GM18867 (cell line): Measurements from ENCODE around the gene FBXO21.
"Not testable (repeated sequence)": the region's sequence is repeated elsewhere in the genome, so short reads cannot be mapped to it uniquely, and the experiment has no call there.

ENCODE experiments used
- ATAC-seq: cut with Tn5 transposase; IDR thresholded peaks from one replicate; pipeline ENCODE4 v1.9.1; 2021; ENCODE audit warnings: mild to moderate bottlenecking, moderate library complexity; ENCODE audit not compliant: unreplicated experiment

FBXO21 gene

DNA sequence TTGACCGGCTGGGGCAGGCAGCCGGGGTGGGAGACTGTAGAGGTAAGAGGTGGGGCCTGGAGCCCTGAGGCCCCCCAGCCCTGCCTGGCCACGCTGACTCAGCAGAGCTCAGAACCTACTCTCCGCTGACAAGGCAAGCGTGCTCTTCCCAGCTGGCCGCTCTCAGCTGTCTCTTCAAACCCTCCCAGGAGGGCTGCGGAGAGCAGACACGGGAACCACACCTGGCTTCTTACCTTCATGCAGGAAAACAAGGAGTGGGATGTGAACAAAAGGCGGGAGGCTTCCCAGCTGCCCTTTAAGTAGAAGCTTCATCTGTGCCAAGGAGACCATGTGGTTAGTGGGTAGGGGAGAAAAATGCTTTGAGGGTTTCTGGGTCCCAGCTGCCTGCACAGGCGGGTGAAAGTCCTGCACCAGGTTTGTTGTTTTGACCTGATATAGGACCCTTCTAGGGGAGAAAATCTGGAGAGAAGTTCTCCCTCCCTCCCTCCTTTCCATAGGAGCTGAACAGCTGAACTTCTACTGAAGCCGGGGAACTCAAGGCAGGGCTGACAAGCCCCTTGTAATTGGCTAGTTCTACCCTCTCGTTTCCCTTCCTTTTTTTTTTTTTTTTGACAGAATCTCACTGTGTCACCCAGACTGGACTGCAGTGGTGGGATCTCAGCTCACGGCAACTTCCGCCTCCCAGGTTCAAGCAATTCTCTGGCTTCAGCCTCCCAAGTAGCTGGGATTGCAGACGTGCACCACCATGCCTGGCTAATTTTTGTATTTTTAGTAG, 78.3 kb downstream of the FBXO21 start:
- ATAC-seq, result no peak

DNA sequence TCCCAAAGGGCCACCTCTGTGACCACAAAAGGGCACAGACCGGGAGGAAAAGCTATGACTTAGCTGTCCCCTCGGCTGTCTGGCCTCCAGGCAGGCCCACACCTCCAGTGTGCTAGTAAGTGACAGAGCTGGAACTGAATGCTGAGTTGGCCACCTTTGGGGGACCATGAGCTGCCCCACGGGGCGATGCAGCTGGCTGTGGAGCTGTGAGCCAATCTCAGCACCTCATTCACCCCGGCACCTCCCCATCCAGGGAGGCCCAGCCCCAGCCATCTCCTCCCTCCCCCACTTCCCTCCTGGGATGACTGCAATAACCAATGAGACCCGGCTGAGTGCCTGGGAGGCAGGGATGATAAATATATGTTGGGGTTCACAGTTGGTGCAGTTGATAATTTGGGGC, 78.9 kb downstream of the FBXO21 start:
- ATAC-seq, result no peak

DNA sequence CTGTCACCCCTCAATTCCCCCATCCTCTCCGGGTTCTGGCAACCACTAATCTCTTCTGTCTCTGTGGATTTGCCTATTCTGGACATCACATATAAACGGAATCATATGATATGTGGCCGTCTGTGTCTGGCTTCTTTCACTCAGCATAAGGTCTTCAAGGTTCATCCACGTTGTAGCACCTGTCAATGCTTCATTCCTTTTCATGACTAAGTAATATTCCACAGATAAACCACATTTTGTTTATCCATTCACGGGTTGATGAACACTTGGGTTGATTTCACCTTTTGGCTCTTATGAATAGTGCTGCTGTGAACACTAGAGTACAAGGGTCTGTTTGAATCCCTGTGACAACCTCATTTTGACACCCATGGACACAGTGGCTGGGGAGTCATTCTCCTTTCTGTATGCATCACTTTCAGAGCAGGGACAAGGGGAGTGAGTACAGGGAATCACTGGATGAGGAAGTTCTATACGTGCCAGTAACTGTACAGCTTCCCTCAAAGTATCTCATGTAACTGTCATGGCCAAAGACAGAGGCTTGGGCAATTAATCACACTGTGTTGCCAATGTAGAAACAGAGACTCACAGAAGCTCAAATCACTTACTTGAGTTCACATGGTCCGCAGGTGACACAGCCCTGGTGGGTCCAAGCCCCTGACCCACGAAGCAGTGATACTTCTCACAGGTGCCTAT, 80.2 kb downstream of the FBXO21 start:
- ATAC-seq, result no peak

DNA sequence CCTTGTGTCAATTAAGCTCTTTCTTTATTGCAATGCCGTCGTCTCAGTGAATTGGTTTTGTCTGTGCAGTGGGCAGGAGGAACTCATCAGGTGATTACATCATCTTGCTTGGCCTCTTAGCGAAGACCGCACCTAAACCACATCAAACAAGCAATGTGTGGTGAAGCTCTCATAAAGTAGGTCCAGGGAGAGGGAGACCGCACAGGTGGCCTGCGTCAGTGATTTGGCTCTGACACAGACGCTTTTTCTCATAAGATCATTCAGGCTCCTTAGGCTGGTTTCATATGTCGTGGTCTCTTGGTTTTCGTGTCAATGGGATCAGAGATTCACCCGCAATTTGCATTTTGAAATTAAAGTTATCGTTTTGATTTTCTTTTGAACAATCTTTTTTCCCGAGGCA, 84.4 kb downstream of the FBXO21 start:
- ATAC-seq, result no peak

DNA sequence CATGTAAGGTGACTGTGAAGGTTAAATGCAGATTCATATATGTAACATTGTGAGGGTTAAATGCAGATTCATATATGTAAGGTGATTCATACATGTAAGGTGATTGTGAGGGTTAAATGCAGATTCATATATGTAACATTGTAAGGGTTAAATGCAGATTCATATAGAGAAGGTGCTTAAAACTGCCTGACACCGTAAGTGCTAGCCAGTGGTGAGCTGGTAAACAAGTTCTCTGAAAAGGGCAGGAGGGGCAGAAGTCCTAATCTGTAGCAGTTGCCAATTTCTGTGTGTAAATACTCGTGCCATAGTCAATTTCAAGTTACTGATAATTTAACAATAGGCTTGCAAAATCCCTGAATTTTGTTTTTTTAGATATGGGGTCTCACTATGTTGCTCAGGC, 86.3 kb downstream of the FBXO21 start:
- ATAC-seq, result not testable (repeated sequence)

DNA sequence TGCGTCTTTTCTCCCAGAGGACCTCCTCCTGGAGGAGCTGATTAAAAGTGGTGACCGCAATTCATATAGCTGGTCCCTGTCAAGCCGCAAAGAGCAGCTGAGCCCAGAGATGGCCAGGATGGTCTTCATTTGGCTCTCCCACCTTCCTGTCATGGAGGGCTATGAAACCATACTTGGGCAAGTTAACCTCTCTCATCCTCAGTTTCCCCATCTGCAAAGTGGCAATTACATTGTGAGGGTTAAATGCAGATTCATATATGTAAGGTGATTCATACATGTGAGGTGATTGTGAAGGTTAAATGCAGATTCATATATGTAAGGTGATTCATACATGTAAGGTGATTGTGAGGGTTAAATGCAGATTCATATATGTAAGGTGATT, 87.5 kb downstream of the FBXO21 start:
- no peak for ATAC-seq

DNA sequence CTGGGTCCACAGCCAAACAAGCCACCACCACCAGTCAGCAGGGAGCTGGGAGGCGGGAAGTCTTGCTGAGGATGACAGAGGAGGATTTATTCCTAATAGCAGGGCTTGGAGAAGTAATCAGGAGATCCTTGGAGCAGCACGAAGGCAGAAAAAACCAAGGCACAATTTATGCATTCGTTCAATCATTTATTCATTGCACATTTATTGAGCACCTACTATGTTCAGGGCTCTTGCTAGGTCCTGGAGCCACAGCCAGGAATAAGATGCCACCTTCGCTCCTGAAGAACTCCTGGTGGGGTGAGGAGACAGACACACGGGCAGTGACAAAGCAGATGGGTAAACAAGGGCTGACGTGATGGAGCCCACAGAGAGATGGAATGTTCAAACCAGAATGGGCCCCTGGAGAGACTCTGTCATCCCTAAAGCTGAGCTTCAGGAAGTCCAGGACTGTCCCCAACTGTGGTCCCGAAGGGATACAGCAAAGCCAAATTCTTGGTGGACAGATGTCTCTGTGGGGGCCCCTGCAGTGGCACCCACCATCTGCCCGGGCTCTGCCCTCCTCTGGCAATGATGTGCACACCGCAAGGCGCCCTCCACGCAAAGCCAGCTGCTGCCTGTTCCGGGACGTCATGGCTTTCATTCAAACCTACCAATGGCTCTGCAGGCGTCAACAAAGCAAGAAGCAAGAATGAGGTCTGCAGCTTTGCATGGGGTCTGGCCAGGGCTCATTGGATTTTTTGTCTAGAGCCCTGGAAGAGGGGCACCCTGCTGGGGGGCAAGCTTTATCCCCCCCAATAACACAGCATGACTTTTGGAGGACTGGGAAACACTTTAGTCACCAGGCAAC, 88.1 kb downstream of the FBXO21 start:
- no peak for ATAC-seq

DNA sequence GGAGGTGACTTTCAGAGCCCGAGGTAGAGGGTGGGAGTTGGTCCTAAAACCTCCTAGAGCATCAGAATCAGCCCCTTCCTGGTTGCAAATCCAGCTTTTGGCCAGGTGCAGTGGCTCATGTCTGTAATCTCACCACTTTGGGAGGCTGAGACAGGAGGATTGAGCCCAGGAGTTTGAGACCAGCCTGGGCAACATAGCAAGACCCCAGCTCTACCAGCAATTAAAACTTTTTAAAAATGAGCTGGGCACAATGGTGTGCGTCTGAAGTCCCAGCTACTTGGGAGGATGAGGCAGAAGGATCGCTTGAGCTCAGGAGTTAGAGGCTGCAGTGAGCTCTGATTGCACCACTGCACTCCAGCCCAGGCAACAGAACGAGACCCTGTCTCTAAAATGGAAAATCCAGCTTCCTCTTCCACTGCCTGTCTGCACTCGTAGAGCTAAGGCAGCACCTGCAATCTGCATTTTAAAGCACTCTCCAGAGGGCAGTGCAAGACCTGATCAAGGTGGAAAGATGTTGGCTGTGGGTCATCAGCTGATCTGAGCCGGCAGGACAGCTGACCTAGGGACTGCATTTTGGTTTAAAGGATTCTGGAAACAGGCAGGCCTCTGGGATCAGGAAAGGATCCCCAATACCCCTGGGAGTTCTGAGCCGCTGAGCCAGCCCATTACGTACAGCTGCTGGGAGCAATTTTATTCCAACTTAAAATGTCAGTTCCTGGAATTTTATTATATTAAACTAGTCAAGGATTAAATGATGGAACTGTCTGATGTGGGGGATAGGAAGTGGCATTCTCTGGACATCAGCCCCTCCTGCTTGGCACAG, 89.2 kb downstream of the FBXO21 start:
- no peak for ATAC-seq

DNA sequence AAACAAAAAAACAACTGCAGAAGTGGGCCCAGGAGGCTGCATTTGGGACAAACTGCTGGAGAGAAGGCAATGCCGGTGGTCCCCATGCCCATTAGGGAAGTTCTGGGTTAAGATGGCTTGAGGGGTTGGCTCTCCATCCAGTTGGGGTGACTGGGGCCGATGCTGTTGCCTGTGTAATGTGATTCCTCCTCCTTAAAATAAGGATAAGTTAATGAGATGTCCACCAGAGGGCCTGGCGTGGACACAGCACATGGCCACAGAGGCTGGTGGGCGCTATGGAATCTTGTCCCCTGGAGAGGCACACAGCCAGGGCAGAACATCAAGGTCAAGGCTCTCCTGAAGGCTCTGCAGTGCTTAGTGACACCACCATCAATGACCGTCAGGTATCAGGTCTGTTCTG, 90.0 kb downstream of the FBXO21 start:
- no peak for ATAC-seq

DNA sequence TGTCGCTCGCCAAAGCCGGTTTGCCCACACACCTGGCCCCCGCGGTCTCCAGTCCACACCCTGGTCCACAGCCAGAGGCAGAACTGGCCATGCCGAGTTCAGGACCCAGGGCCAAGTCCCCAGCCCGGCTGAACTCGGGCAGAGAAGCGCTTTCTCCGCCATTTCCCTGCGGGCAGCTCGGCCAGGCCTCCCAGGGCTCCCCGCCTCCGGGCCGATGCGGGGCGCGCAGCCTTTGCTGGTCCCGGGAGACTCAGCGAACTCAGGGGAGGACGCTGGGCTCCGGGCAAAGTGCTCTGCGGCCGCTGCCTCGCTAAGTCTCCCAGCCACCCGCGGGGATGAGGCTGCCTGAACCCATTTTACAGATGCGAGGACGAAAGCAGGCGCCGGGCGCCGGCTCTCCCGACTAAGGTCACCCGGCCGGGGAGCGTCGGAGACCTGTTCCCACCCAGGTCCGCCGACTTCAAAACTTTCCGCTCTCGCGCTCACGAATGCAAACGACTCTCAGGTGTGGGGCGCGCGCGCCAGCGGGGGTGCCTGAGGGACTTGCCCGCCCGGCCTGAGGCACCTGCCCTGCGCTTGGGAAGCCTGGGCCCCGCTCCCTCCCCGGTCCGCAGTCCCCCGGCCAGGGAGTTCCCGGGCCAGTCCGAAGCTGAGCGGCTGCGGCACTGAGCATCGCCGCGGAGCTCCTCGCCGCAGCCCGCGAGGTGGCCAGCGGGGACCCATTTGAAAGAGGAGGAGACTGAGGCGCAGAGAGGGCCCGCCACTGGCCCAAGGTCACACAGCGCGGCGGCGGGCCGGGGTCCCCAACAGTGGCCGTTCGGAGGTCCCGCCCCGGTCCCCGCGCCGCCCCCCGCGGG, 91.7 kb downstream of the FBXO21 start:
- ATAC-seq, result peak; percentile 47

DNA sequence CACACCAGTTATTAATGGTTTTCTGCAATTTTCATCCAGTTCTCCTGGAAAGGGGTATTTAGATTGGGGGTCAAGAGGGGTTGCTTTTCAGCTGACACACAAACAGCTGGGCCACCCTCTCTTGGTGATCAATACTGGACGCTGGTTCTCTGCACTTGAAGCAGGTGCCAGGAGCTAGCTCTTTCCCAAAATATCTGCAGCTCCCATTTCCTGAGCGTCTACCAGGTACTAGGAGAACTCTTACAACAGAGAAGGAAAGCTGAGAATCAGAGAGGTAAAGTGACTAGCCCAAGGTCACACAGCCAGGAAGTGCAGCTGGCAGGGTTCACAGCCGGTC, 92.3 kb downstream of the FBXO21 start:
- no peak for ATAC-seq

DNA sequence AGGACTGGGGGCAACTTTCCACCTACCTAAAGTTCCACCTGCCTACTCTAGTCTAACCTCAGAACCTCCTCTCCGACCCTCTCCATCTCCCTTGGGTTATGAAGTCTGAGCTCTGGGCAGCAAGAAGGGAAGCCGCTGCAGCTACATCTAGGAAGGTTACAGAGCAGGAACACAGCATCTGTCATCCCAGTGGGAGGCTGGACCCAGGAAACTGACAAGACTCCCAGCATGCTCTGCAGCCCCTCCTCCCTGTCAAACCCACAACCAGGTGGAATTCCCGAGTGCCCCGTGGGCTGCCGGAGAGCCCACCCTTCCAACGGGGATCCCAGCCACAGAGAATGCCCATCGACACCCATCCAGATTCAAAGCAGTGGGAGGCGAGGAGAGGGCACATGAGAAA, 93.1 kb downstream of the FBXO21 start:
- ATAC-seq, result no peak

DNA sequence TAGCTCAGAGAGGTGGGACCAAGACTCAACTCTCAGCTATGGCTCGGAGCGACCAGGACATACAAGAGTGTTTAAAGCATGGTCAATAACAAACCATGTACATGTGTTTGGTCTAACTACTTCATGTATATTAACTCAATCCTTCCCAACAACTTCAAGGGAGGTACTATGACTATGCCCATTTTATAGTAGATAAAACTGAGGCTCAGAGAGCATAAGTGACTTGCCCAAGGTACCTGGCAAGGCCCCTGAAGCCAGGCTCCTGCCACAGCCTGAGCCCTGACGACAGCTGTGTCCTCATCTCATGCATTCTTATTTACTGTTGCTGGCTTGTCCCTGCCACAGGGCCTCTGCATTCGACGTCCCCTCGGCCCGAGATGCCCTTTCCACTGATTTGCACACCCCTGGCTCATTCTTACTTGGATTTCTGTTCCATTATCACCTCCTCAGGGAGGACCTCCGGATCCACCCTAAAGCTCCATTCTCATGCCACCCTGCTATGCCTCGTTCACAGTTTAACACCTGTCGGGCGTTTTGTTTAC, 93.7 kb downstream of the FBXO21 start:
- ATAC-seq, result no peak

DNA sequence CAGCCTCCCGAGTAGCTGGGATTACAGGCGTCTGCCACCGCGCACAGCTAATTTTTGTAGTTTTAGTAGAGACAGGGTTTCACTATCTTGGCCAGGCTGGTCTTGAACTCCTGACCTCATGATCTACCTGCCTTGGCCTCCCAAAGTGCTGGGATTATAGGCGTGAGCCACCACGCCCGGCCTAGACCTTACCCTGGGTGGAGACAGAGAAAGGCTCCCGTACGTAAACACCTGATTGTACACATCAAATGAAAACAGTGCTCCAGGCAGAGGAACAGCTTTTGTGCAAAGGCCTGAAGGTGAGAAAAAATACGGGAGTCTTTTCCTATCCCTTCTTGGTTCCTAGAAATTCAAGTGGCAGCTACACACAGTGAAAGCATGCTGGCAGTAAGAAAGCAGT, 95.1 kb downstream of the FBXO21 start:
- ATAC-seq, result not testable (repeated sequence)

DNA sequence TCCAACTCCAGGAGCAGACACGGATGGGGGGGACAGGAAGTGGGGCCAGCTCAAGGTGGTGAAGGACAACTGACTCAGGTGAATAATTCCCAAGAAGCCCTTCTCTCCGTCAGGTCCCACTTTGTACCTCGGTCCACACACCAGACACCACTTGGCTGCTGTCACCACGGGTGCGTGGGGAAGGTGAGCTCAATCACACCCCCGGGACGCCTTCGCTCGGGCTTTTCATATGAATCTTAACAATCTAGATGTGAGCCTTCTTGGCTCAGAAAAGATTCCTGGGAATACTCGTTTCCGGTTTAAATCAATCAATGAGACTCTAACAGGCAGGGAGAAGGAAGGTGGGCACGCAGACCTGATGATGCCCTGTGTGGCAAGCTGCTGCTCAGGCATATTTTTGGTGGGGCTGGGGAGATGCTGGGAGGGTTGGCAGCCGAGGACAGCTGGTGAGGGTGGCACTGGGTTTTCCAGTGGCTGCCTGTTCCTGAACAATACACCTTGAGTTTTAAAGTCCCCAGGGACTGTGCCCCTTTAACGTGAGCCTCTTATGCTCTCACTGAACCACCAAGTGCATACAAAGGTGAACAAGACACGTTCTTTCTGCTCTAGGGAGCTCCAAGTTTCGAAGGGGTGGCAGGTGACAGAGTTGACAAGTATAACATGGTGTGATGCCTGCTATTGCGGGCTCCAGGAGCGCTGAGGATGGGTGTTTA, 96.2 kb downstream of the FBXO21 start:
- no peak for ATAC-seq

DNA sequence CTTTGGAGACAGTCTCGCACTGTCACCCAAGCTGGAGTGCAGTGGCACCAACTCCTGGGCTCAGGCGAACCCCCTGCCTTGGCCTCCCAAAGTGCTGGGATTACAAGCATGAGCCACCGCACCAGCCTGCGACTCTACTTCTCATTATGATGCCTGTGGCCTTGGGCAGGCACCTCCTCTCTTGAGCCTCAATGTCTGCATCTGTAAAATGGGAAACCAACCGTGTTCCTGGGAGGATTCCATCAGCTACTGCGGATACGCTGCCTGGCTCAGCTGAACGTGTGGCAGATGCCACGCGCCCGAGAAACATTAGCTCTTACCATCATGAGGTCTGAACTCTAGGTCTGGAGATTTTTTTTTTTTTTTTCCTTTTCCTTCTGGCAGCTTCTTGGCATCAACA, 96.8 kb downstream of the FBXO21 start:
- no peak for ATAC-seq

DNA sequence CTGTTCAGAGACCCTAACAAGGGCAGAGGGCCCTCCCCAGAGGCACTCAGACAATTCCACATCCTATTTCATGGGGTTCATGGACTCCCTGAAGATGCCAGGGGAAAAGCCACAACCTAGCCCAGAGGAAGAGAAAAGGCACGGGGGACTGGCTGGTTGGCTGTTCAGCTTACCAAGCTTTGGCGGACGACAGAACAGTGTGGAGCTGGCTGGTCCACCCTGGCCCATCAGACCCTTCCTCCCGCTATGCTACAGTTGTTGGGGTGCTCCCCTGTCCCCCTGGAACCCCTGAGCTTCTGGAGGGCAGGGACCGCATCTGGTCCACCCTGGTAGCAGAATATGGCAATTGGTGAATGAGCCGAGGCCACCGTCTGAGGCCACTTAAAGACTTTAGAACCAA, 97.4 kb downstream of the FBXO21 start:
- ATAC-seq, result no peak

DNA sequence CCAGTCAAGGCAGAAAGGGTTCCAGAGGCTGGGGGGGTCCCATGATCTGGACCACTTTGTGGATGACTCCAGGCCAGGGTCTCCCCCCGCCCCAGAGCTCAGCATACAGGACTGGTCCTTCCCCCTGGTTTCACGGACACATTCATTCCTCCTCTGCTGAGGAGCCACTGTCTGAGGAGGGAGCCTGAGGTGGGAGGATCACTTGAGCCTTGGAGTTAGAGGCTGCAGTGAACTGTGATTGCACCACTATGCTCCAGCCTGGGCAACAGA, 97.8 kb downstream of the FBXO21 start:
- no peak for ATAC-seq
